Prostate gland (tissue), 2 donors: ENCODE results near the gene PGGHG.

Experiments
- CTCF ChIP-seq, 4 experiments: fragments of 200-600 bp in 2 of 4; fragments of 450-650 bp in 2 of 4; sonication (generic) in 2 of 4; IDR thresholded peaks; 1 replicate in 3 of 4; 2 replicates in 1 of 4; pipeline ENCODE4 v1.5.1; 2016 to 2019; ENCODE audit warnings: antibody characterized with exemption in 4 of 4, mild to moderate bottlenecking in 2 of 4, moderate library complexity in 2 of 4
- POLR2AphosphoS5 ChIP-seq: sonication (generic); formaldehyde crosslinking; IDR thresholded peaks from one replicate; pipeline ENCODE4 v1.6.1; 2017; ENCODE audit warnings: antibody characterized with exemption

- TF ChIP-seq CTCF (IDR thresholded peaks at IDR 0.05) (no peak), POLR2AphosphoS5 (no peak)
Observed at GRCh38 chr11:252666-253065, 36.3 kb upstream of the PGGHG start.
